ENCODE results near the gene WDR90.

Gene WDR90

GRCh38 chr16:626787-627453, 22.2 kb upstream of the WDR90 start:
- H3K4me1 ChIP-seq (ENCODE audit: insufficient read depth, low read length, severe bottlenecking) = peaks cover 1% of the 10 kb centered on the region

GRCh38 chr16:627454-628239, 21.5 kb upstream of the WDR90 start:
- H3F3A ChIP-seq (ENCODE audit: insufficient read depth, low read length) = no peaks in the 10 kb centered on the region
- H3K27ac ChIP-seq (ENCODE audit: low read depth, low read length, poor library complexity, severe bottlenecking) = no peak overlapping the region
- no peaks in the 10 kb centered on the region for H3K79me2 ChIP-seq (ENCODE audit: insufficient read depth, low read length)
- no peaks in the 10 kb centered on the region for H3K36me3 ChIP-seq (ENCODE audit: insufficient read depth, low read length)
- no peaks in the 10 kb centered on the region for H3K4me1 ChIP-seq (ENCODE audit: insufficient read depth, low read length, severe bottlenecking)
- H3K4me3 ChIP-seq (ENCODE audit: low read depth, low read length, poor library complexity, severe bottlenecking) = no peak overlapping the region
- H3K9ac ChIP-seq (ENCODE audit: low read length) = no peak overlapping the region
- no peaks in the 10 kb centered on the region for H3K9me3 ChIP-seq (ENCODE audit: low read length)
- no peak overlapping the region for H3K4me2 ChIP-seq (ENCODE audit: low read length)
- no peak for TF ChIP-seq CTCF (IDR thresholded peaks at IDR 0.05; ENCODE audit: low read length)
- no peak for TF ChIP-seq EZH2 (IDR thresholded peaks at IDR 0.05; ENCODE audit: borderline replicate concordance, low read length)
- no peak overlapping the region for H2AFZ ChIP-seq (ENCODE audit: low read length)
- no peaks in the 10 kb centered on the region for H3K9me2 ChIP-seq (ENCODE audit: low read depth, low read length)
- no peaks in the 10 kb centered on the region for H4K20me1 ChIP-seq (ENCODE audit: insufficient read depth, low read length)
- no peaks in the 10 kb centered on the region; the same call in 1 of the 2 replicates for H3K27me3 ChIP-seq (ENCODE audit: insufficient read depth, low read length)

More at GRCh38 chr16:626787-627453, 22.2 kb upstream of the WDR90 start:
- Histone ChIP-seq H3K79me2 (ENCODE audit: insufficient read depth, low read length) (no peaks in the 10 kb centered on the region), H3K4me2 (ENCODE audit: low read length) (no peak overlapping the region), H3K27me3 (ENCODE audit: insufficient read depth, low read length) (no peaks in the 10 kb centered on the region; the same call in 1 of the 2 replicates), H3K4me3 (ENCODE audit: low read depth, low read length, poor library complexity, severe bottlenecking) (no peak overlapping the region), H4K20me1 (ENCODE audit: insufficient read depth, low read length) (no peaks in the 10 kb centered on the region), H3K9me2 (ENCODE audit: low read depth, low read length) (no peaks in the 10 kb centered on the region), H3K9ac (ENCODE audit: low read length) (no peak overlapping the region), H3F3A (ENCODE audit: insufficient read depth, low read length) (no peaks in the 10 kb centered on the region), H3K36me3 (ENCODE audit: insufficient read depth, low read length) (no peaks in the 10 kb centered on the region), H3K27ac (ENCODE audit: low read depth, low read length, poor library complexity, severe bottlenecking) (no peak overlapping the region), H2AFZ (ENCODE audit: low read length) (no peak overlapping the region), H3K9me3 (ENCODE audit: low read length) (no peaks in the 10 kb centered on the region)
- no peak for TF ChIP-seq EZH2 (IDR thresholded peaks at IDR 0.05; ENCODE audit: borderline replicate concordance, low read length)

DNA sequence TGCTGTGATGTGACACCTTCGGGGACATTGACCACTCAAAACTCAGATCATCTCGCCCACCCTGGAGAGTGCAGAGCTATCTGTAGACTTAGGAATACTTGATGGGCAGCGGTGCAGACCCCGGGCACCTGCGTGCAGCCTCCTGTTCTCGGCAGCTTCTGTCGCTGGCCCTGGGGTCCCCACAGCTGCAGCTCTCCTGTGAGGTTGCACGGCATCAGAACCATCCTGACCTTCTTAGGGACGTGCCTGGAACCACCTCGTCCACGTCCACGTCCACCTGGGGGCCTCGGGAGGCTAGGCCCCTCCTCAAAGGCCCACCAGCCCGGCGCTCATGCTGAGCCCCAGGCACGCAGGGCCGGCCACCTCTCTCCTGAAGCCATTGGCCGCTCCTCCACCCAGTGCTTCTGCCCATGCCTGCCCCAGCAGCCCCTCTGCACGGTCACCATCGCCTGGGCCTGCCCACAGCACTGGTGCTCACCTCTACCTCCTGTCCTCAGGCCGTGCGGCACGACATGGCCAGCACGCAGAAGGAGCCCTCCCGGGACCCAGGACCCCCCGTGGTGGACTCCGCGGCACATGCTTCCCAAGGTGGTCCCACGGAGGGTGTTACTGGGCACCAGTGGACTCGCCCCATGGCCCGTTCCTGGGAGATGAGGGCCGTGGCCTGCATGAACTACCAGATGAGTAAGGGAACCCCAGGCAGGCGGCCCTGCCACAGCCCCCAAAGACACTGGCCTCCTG, 20.7 kb upstream of the WDR90 start:
- TF ChIP-seq CTCF (IDR thresholded peaks at IDR 0.05; ENCODE audit: low read length) = no peak
- Histone ChIP-seq H3K27me3 (ENCODE audit: insufficient read depth, low read length) (no peaks in the 10 kb centered on the region; the same call in 1 of the 2 replicates), H3F3A (ENCODE audit: insufficient read depth, low read length) (no peaks in the 10 kb centered on the region), H3K4me2 (ENCODE audit: low read length) (no peak overlapping the region), H3K9me2 (ENCODE audit: low read depth, low read length) (no peaks in the 10 kb centered on the region), H4K20me1 (ENCODE audit: insufficient read depth, low read length) (no peaks in the 10 kb centered on the region), H3K27ac (ENCODE audit: low read depth, low read length, poor library complexity, severe bottlenecking) (no peak overlapping the region), H3K4me1 (ENCODE audit: insufficient read depth, low read length, severe bottlenecking) (no peaks in the 10 kb centered on the region), H3K36me3 (ENCODE audit: insufficient read depth, low read length) (no peaks in the 10 kb centered on the region), H3K9ac (ENCODE audit: low read length) (no peak overlapping the region), H2AFZ (ENCODE audit: low read length) (no peak overlapping the region), H3K79me2 (ENCODE audit: insufficient read depth, low read length) (no peaks in the 10 kb centered on the region), H3K9me3 (ENCODE audit: low read length) (no peaks in the 10 kb centered on the region), H3K4me3 (ENCODE audit: low read depth, low read length, poor library complexity, severe bottlenecking) (no peak overlapping the region)
